ENCODE results near the gene BRD3OS. TPM values are rescaled to one million over a fixed set of nuclear protein-coding genes. Genes with fewer than 3 reads are reported as not detected.

Gene BRD3OS
- total and polyA plus RNA-seq, 2 of the 4 experiments (the other 2 are of a cell fraction): 15.8 to 20.7 TPM

DNA sequence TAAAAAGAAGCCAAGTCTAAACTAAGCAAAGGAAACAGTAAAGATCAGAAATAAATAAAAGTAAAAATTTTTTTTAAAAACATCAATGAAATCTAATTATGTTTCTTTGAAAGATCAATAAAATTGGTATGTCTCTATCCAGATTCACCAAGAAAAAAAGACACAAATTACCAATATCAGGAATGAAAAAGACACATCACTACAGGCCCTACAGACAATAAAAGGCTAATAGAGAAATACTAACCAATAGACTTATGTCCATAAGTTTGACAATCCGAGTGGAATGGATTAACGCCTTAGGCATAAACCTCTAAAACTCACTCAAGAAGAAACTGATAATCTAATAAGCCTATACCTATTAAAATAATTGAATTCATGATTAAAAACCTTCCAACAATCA lies 12.4 kb downstream of the BRD3OS start:
- no peak overlapping the region for H3K56ac ChIP-seq (ENCODE audit: extremely low read depth, insufficient read depth, low read length)
- no peak for DNase-seq
- no peak overlapping the region for H3K9ac ChIP-seq (ENCODE audit: low read depth, low read length)
- H2BK120ac ChIP-seq (ENCODE audit: low read depth, low read length): no peak overlapping the region
- H3K4me2 ChIP-seq (ENCODE audit: low read depth, low read length): no peak overlapping the region
- CTCF ChIA-PET: no interaction called here
- H2BK15ac ChIP-seq (ENCODE audit: low read depth, low read length): no peak overlapping the region
- no CpG with 5 or more reads among the region's 2 CpGs for WGBS, 2 experiments (ENCODE audit: extremely low coverage in 2 of 2, insufficient read length in 1 of 2)
- no peak overlapping the region for H3K23ac ChIP-seq (ENCODE audit: low read depth, low read length)
- intact Hi-C loops (cut with micrococcal nuclease) (no loop called here), dilution Hi-C loops (cut with HindIII; ENCODE audit: low sequenced_read_pairs, unreplicated experiment) (no loop called here), in situ Hi-C loops (cut with MboI; ENCODE audit: low sequenced_read_pairs) (no loop called here)
- POLR2A ChIA-PET (ENCODE audit: unreplicated experiment): no interaction called here
- no peaks in the 10 kb centered on the region for H3K9me3 ChIP-seq (ENCODE audit: control insufficient read depth, insufficient read depth, low read length)
- no peak for TF ChIP-seq CEBPB (IDR thresholded peaks at IDR 0.05; ENCODE audit: low read depth, low read length)
- TF ChIP-seq MAZ (IDR thresholded peaks at IDR 0.05; ENCODE audit: borderline replicate concordance, low read depth, low read length): no peak
- TF ChIP-seq RCOR1 (IDR thresholded peaks at IDR 0.05; ENCODE audit: insufficient replicate concordance, low read length): no peak
- no peak for TF ChIP-seq RFX5 (IDR thresholded peaks at IDR 0.05; ENCODE audit: low read depth, low read length)
- TF ChIP-seq CHD1 (IDR thresholded peaks at IDR 0.05; ENCODE audit: low read depth, low read length): no peak
- no peak for TF ChIP-seq USF2 (IDR thresholded peaks at IDR 0.05; ENCODE audit: low read depth, low read length)
- TF ChIP-seq CTCF (conservative IDR thresholded peaks at IDR 0.05; ENCODE audit: low read depth, low read length): no peak
- no peak for TF ChIP-seq FOS (IDR thresholded peaks at IDR 0.05; ENCODE audit: low read depth, low read length)
- TF ChIP-seq MXI1 (IDR thresholded peaks at IDR 0.05; ENCODE audit: borderline replicate concordance, low read depth, low read length): no peak
- no peak for TF ChIP-seq NFE2L2 (IDR thresholded peaks at IDR 0.05; ENCODE audit: low read depth, low read length)
- no peak for TF ChIP-seq POLR2A (IDR thresholded peaks at IDR 0.05; ENCODE audit: low read depth, low read length)
- no peak for TF ChIP-seq ELK1 (IDR thresholded peaks at IDR 0.05; ENCODE audit: borderline replicate concordance, low read depth, low read length)
- TF ChIP-seq MAFK (IDR thresholded peaks at IDR 0.05; ENCODE audit: low read depth, low read length): no peak
- TF ChIP-seq BHLHE40 (IDR thresholded peaks at IDR 0.05; ENCODE audit: low read depth, low read length): no peak
- no peak for TF ChIP-seq RAD21 (IDR thresholded peaks at IDR 0.05; ENCODE audit: low read length)
- TF ChIP-seq SMC3 (IDR thresholded peaks at IDR 0.05; ENCODE audit: low read depth, low read length): no peak
- no peak overlapping the region for H3K14ac ChIP-seq (replicated peaks; ENCODE audit: low read depth, low read length)
- H3K79me1 ChIP-seq (ENCODE audit: low read depth in 1 of 2, low read length in 2 of 2): 0 out of 4 replicates have a peak, but pooled peaks cover 0 to 13% of the 10 kb centered on the region in 2 experiments
- H2AK5ac ChIP-seq (ENCODE audit: low read depth, low read length): no peak overlapping the region
- no peak overlapping the region for H4K91ac ChIP-seq (ENCODE audit: insufficient read depth, low read depth, low read length)
- H3K4ac ChIP-seq (ENCODE audit: low read depth, low read length): no peak overlapping the region
- H4K5ac ChIP-seq (ENCODE audit: low read depth, low read length): no peak overlapping the region
- no peak overlapping the region for H2AK9ac ChIP-seq (replicated peaks; ENCODE audit: low read depth, low read length, poor library complexity)
- H3K4me3 ChIP-seq (ENCODE audit: insufficient read depth, low read depth, low read length): no peak overlapping the region
- no peak overlapping the region for H3K18ac ChIP-seq (ENCODE audit: low read depth, low read length)
- no peak overlapping the region for H2BK5ac ChIP-seq (ENCODE audit: low read depth, low read length, poor library complexity, severe bottlenecking)
- H2AFZ ChIP-seq (replicated peaks; ENCODE audit: low read length, poor library complexity): no peak overlapping the region
- no peak overlapping the region for H2BK20ac ChIP-seq (ENCODE audit: low read depth, low read length)
- peaks cover 66% of the 10 kb centered on the region for H3K36me3 ChIP-seq (ENCODE audit: control insufficient read depth, insufficient read depth, low read length)
- H3K4me1 ChIP-seq (ENCODE audit: control insufficient read depth, insufficient read depth, low read length): no peaks in the 10 kb centered on the region
- BruUV-seq (replicated peaks): no TSS peak
- H3K27me3 ChIP-seq (ENCODE audit: control insufficient read depth, insufficient read depth, low read length): no peaks in the 10 kb centered on the region
- H4K8ac ChIP-seq (ENCODE audit: low read depth in 2 of 2, low read length in 2 of 2): no peak overlapping the region
- no peaks in the 10 kb centered on the region for H3K9me1 ChIP-seq (ENCODE audit: insufficient read depth, low read length)
- H4K20me1 ChIP-seq (ENCODE audit: insufficient read depth, low read length): peaks cover 6% of the 10 kb centered on the region
- ATAC-seq (ENCODE audit: low read depth): no peak
- H3K27ac ChIP-seq (ENCODE audit: insufficient read depth, low read length): no peak overlapping the region
